ENCODE results near the gene PPM1H.

Gene PPM1H

DNA sequence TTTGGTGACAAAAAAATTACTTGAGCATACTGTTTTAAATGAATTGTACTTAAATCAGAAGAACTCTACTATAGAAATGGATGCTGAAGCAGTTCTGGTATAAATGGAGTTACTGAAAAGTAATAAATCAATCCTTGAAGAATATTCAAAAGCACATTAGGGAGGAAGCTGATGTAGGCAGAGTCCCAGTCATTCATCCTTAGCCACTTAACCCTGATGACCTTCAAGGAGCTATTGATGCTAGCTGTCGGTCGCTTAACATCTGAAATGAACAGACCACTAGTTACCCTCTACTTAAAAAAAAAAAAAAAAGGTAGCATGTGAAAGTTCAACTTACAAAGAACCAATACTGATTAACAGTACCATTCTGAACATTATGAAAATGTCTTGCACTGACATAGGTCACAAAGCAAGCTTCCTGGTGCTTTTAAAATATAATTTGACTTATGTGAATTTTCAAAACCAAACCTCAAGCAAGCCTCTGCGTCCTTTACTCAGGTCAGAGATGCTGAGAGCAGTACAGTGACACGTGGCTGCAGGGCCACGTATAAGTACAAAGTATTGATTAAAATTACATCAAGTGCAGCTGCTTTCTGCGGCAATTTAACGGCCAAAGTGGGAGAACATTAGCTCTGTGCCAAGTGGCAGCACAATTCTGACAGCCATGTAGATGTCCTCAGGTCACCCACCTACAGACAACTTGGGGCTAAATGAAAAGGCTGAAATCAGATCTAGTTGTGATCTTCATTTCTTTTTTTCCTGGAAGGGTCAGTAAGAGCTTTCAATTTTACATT lies 18.1 kb downstream of the PPM1H start:
- no peak for DNase-seq
- Histone ChIP-seq H3K27me3 (replicated peaks) (no peaks in the 10 kb centered on the region), H3K36me3 (replicated peaks) (no peaks in the 10 kb centered on the region), H3K27ac (no peak overlapping the region), H3K4me3 (ENCODE audit: low read depth, low read length) (no peak overlapping the region)
- in situ Hi-C loops (cut with HindIII; ENCODE audit: low pct_ligation_motif_present, low sequenced_read_pairs), result no loop called here
- TF ChIP-seq, protein P1, sequence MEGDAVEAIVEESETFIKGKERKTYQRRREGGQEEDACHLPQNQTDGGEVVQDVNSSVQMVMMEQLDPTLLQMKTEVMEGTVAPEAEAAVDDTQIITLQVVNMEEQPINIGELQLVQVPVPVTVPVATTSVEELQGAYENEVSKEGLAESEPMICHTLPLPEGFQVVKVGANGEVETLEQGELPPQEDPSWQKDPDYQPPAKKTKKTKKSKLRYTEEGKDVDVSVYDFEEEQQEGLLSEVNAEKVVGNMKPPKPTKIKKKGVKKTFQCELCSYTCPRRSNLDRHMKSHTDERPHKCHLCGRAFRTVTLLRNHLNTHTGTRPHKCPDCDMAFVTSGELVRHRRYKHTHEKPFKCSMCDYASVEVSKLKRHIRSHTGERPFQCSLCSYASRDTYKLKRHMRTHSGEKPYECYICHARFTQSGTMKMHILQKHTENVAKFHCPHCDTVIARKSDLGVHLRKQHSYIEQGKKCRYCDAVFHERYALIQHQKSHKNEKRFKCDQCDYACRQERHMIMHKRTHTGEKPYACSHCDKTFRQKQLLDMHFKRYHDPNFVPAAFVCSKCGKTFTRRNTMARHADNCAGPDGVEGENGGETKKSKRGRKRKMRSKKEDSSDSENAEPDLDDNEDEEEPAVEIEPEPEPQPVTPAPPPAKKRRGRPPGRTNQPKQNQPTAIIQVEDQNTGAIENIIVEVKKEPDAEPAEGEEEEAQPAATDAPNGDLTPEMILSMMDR (IDR thresholded peaks at IDR 0.05; ENCODE audit: low read depth, low read length, missing control alignments), result no peak

DNA sequence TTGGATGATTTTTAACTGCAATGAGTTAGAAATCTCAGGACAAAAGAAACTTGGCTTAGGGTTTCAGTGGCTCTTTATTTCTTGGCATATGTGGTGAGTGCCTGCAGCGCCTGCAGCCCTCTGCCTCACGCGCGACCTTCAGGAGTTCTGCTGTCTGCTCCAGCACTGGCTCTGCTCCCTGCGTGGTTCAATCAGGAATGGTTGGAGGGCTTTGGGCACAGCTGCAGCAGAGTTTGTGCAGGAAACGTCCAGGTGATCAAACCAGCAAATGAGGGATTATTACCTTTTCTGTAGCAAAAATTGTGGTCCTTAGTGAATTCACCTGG lies 19.8 kb downstream of the PPM1H start:
- TF ChIP-seq, protein P1 (IDR thresholded peaks at IDR 0.05; ENCODE audit: low read depth, low read length, missing control alignments), result no peak
- DNase-seq, result no peak
- in situ Hi-C loops (cut with HindIII; ENCODE audit: low pct_ligation_motif_present, low sequenced_read_pairs), result no loop called here
- Histone ChIP-seq H3K4me3 (ENCODE audit: low read depth, low read length) (no peak overlapping the region), H3K36me3 (replicated peaks) (no peaks in the 10 kb centered on the region), H3K27ac (no peak overlapping the region), H3K27me3 (replicated peaks) (no peaks in the 10 kb centered on the region)

DNA sequence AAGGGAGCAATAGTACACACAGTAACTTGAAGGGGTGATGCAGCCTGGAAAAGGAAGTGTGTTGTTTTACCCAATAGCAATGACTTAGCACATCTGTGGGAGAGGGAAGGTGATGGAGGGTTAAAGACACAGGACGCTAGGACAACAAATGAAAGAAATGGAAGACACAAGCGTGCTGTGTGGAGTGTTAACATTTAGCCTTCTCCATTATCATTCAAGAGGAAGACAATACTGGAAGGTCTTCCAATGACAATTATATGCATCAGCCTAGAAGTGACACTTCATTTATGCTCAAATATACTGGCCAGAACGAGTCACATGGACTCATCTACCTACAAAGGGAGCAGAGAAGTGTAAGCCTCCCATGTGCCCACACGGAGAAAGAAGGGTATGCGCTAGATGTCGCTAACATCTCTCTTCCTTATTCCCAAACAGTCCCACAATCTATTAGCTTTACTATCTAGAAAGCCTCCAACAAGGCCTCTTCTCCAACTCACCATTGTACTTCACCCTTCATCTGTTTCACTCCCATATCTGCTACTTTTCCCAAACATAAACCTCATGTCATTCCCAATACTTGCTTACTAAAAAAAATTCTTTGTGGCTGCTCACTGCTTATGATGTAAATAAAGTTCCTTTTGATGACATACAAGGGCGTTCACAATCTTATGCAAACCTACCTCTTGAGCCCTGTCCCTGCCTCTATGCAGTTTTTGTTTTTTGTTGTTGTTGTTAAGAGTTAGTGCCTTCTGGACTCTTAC lies 20.3 kb downstream of the PPM1H start:
- no peak for DNase-seq
- H3K27me3 ChIP-seq (replicated peaks), result no peaks in the 10 kb centered on the region
- no peak overlapping the region for H3K4me3 ChIP-seq (ENCODE audit: low read depth, low read length)
- no peak overlapping the region for H3K27ac ChIP-seq
- no peaks in the 10 kb centered on the region for H3K36me3 ChIP-seq (replicated peaks)
- TF ChIP-seq, protein P1 (IDR thresholded peaks at IDR 0.05; ENCODE audit: low read depth, low read length, missing control alignments), result no peak
- in situ Hi-C loops (cut with HindIII; ENCODE audit: low pct_ligation_motif_present, low sequenced_read_pairs), result no loop called here

DNA sequence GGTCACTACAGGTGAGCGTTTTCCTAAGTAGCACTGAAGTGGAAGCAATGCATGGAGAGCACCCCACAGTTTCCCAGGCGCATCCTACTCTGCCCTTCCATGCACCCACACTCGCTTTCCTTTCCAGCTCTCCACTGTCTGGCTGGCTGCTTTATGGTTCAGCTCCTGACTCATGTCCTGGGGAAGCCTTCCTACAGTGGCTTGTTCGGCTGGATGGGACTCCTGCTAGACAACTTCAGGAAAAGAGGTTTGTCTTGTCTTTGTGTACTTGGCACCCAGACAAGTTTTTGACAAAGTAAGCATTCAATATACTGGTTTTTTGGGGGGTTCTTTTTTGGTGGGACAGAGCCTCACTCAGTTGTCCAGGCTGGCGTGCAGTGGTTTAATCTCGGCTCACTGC lies 21.6 kb downstream of the PPM1H start:
- no peak for DNase-seq
- TF ChIP-seq, protein P1 (IDR thresholded peaks at IDR 0.05; ENCODE audit: low read depth, low read length, missing control alignments), result no peak
- in situ Hi-C loops (cut with HindIII; ENCODE audit: low pct_ligation_motif_present, low sequenced_read_pairs), result no loop called here
- Histone ChIP-seq H3K27me3 (replicated peaks) (no peaks in the 10 kb centered on the region), H3K4me3 (ENCODE audit: low read depth, low read length) (no peak overlapping the region), H3K27ac (no peak overlapping the region), H3K36me3 (replicated peaks) (no peaks in the 10 kb centered on the region)

DNA sequence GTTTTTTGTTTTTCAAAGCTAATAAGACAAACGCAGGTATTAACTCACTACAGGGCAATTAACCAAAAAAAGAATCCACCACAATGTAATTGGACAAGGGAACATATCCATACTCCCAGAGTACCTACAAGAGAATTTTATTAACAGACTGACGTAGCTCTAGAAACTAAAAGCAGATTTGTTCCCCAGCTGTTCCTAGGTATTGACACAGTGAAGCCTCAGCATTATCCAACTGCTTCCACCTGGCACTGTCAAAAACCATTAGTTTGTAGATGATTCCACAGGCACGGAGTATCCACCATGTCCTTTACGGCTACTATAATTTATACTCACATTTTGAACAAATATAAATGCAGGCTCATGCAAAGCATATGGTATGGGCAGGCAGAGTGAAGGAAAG lies 22.3 kb downstream of the PPM1H start:
- no peak overlapping the region for H3K4me3 ChIP-seq (ENCODE audit: low read depth, low read length)

More for the DNA sequence above, 22.3 kb downstream of the PPM1H start:
- no peaks in the 10 kb centered on the region for H3K36me3 ChIP-seq (replicated peaks)
- in situ Hi-C loops (cut with HindIII; ENCODE audit: low pct_ligation_motif_present, low sequenced_read_pairs), result no loop called here
- H3K27me3 ChIP-seq (replicated peaks), result no peaks in the 10 kb centered on the region
- no peak overlapping the region for H3K27ac ChIP-seq
- no peak for DNase-seq
- TF ChIP-seq, protein P1 (IDR thresholded peaks at IDR 0.05; ENCODE audit: low read depth, low read length, missing control alignments), result no peak

Measured in brain microvascular endothelial cell (primary cell).